GM12801 (cell line): ENCODE measurements around the gene DEGS2.

Experiments used
- TF ChIP-seq, protein P1 (sequence below): IDR thresholded peaks from one replicate; pipeline ENCODE4 v1.5.1; 2011; ENCODE audit warnings: control low read depth; ENCODE audit not compliant: insufficient read length; ENCODE audit errors: extremely low read depth

The DEGS2 gene

DNA sequence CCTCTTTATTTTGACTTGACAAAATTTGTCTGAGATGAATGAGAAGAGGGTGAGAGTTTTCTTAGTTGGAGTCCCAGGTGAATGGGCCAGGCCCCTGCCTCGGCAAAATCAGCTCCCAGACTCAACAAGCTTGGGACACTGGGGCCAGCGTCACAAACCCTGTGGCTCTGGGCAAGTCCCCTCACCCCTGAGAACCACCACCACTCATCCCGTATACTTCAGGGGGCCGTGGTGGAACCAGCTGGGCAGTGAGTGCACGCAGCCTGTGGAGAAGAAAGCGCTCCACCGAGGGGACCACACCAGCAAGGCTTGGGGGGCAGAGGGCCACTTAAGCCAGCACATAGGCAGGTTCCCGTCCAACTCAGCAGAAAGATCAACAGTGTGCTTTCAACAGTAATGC lies 40.2 kb downstream of the DEGS2 start:
- TF ChIP-seq, protein P1, sequence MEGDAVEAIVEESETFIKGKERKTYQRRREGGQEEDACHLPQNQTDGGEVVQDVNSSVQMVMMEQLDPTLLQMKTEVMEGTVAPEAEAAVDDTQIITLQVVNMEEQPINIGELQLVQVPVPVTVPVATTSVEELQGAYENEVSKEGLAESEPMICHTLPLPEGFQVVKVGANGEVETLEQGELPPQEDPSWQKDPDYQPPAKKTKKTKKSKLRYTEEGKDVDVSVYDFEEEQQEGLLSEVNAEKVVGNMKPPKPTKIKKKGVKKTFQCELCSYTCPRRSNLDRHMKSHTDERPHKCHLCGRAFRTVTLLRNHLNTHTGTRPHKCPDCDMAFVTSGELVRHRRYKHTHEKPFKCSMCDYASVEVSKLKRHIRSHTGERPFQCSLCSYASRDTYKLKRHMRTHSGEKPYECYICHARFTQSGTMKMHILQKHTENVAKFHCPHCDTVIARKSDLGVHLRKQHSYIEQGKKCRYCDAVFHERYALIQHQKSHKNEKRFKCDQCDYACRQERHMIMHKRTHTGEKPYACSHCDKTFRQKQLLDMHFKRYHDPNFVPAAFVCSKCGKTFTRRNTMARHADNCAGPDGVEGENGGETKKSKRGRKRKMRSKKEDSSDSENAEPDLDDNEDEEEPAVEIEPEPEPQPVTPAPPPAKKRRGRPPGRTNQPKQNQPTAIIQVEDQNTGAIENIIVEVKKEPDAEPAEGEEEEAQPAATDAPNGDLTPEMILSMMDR: no peak

- TF ChIP-seq, protein P1: no peak
Measured at GRCh38 chr14:100118396-100119011, 40.9 kb downstream of the DEGS2 start.

DNA sequence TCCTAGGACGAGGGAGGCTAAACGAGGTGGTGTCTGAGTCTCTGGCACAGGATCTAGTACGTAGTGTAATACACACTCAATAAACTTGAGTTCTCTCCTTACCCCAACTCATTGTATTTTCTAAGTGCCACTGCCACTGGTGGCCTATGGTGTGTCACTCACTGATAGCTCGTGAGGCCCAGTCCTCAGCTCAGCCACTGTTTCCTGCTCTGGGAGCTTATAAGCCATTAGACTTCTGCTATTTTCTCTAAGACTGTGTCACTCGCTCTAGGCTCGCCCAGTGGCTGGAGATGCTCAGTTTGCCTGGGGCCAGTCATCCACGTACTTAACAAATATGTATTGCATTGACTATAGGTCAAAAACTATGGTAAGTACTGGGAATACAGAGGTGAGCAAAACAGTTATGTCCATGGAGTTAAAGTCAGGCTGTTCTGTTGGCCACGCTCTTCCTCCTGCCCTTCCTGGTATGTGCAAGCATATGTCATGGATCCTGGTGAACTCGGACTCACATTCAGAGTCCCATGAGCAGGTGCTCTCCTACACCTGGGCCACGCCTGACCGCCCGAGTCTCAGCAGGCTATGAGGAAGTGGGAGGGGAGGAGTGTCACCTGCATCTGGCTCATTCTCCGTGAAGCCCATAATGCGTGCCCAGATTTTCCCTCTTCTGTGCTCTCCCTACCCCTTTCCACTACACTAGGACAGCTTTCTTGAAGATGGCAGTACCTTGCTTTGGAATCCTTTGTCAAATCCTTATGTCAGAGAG lies 41.6 kb downstream of the DEGS2 start:
- TF ChIP-seq, protein P1: no peak

DNA sequence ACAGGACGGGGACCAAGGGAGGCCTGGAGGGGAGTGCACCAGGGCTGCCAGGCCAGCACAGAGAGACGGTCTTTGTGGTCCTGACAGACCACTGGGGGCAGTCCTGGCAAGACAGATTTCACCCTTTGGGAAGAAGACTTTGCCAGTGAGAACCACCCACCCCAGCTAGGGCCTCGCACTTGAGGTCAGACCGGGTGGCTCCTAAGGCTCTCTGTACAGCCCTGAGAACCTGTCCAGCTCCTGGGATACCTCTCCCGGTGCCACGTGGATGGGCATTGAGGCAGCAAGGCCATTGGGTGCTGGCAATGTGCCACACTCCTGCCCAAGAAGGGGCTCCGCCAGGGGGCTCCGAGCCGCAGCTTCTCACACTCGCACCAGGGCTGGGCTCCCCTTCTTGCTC lies 42.4 kb downstream of the DEGS2 start:
- TF ChIP-seq, protein P1: no peak

- TF ChIP-seq, protein P1: no peak
Measured at GRCh38 chr14:100116134-100116533, 43.3 kb downstream of the DEGS2 start.

DNA sequence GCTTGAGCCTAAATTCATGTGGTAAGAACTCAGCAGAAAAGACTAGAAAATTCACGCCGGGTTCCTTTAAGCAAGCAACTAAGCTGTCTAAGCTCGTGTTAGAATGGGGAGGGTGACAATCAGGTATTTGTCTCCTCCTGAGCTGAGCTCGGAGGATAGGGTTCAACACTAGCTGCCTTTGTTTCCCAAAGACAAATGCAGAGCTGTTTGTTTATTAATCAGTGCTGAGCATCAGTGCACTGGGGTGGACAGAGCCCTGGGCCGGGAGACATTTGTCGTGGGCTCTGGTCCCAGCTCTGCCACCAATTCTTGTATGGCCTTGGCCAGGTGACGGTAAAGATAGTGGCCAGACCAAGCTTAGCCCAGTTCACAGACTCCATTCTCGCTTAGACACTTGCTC lies 43.7 kb downstream of the DEGS2 start:
- TF ChIP-seq, protein P1: no peak

DNA sequence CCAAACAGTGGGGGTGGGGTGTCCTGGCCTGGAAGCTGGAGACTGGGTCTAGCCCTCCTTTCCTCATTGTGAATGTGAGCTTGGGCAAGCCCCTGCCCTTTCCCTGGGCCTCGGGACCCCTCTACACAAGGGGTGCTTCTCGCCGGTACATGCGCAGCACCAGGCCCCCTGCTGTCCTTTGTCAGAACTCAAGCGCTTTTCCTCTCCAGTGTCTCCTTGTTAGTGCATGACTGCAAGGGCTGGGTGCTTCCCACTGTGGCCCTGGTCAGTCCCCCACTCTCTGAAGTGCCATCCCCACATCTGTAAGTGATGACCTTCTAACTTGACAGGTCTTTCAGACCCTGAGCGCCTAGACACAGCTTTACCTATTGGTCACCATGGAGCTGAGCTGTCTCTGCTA lies 44.2 kb downstream of the DEGS2 start:
- TF ChIP-seq, protein P1: no peak
